ENCODE measurements around the gene VTI1B.
A peak's percentile ranks its signal among the peaks of the same experiment; 100 is the strongest.

Gene VTI1B

GRCh38 chr14:67674139-67674479, 323 bp downstream of the VTI1B start:
- no peak for TF ChIP-seq TCF4 (CRISPR knock-in tag; IDR thresholded peaks at IDR 0.05; ENCODE audit: borderline replicate concordance)
- TF ChIP-seq ZFP3 (CRISPR knock-in tag; IDR thresholded peaks at IDR 0.05): no peak
- no peak for TF ChIP-seq TOX (CRISPR knock-in tag; IDR thresholded peaks at IDR 0.05; ENCODE audit: borderline replicate concordance)
- no peak for TF ChIP-seq BACH2 (CRISPR knock-in tag; IDR thresholded peaks at IDR 0.05; ENCODE audit: borderline replicate concordance)
- peak; percentile 90 for ATAC-seq

GRCh38 chr14:67673451-67673850, 981 bp downstream of the VTI1B start:
- ATAC-seq: no peak
- TF ChIP-seq ZFP3 (CRISPR knock-in tag; IDR thresholded peaks at IDR 0.05): no peak
- no peak for TF ChIP-seq ZC3H10 (CRISPR knock-in tag; IDR thresholded peaks at IDR 0.05)
- TF ChIP-seq RARB (CRISPR knock-in tag; IDR thresholded peaks at IDR 0.05): no peak
- no peak for TF ChIP-seq ESRRG (CRISPR knock-in tag; IDR thresholded peaks at IDR 0.05)
- TF ChIP-seq TOX (CRISPR knock-in tag; IDR thresholded peaks at IDR 0.05; ENCODE audit: borderline replicate concordance): no peak
- TF ChIP-seq GLIS3 (CRISPR knock-in tag; IDR thresholded peaks at IDR 0.05): no peak
- TF ChIP-seq ZNF70 (CRISPR knock-in tag; IDR thresholded peaks at IDR 0.05): no peak
- TF ChIP-seq ZNF8 (CRISPR knock-in tag; IDR thresholded peaks at IDR 0.05): no peak
- TF ChIP-seq CREB5 (CRISPR knock-in tag; IDR thresholded peaks at IDR 0.05; ENCODE audit: low read depth): no peak

GRCh38 chr14:67668559-67668958, 5.9 kb downstream of the VTI1B start:
- no peak for ATAC-seq
- TF ChIP-seq TOX (CRISPR knock-in tag; IDR thresholded peaks at IDR 0.05; ENCODE audit: borderline replicate concordance): no peak
- no peak for TF ChIP-seq ISL1 (CRISPR knock-in tag; IDR thresholded peaks at IDR 0.05)
- TF ChIP-seq CREB5 (CRISPR knock-in tag; IDR thresholded peaks at IDR 0.05; ENCODE audit: low read depth): no peak
- TF ChIP-seq ARNTL (CRISPR knock-in tag; IDR thresholded peaks at IDR 0.05; ENCODE audit: borderline replicate concordance, low read depth): no peak
- TF ChIP-seq CSDC2 (CRISPR knock-in tag; IDR thresholded peaks at IDR 0.05): no peak
- TF ChIP-seq TCF4 (CRISPR knock-in tag; IDR thresholded peaks at IDR 0.05; ENCODE audit: borderline replicate concordance): no peak
- no peak for TF ChIP-seq ZFP30 (CRISPR knock-in tag; IDR thresholded peaks at IDR 0.05)
- TF ChIP-seq ZNF70 (CRISPR knock-in tag; IDR thresholded peaks at IDR 0.05): no peak
- TF ChIP-seq CSRNP3 (CRISPR knock-in tag; IDR thresholded peaks at IDR 0.05): no peak
- no peak for TF ChIP-seq ZNF8 (CRISPR knock-in tag; IDR thresholded peaks at IDR 0.05)
- no peak for TF ChIP-seq ZNF565 (CRISPR knock-in tag; conservative IDR thresholded peaks at IDR 0.05; ENCODE audit: low read depth)

- TF ChIP-seq ZNF8 (CRISPR knock-in tag; IDR thresholded peaks at IDR 0.05) (no peak), ZNF565 (CRISPR knock-in tag; conservative IDR thresholded peaks at IDR 0.05; ENCODE audit: low read depth) (no peak), TCF4 (CRISPR knock-in tag; IDR thresholded peaks at IDR 0.05; ENCODE audit: borderline replicate concordance) (no peak), SNAI2 (CRISPR knock-in tag; IDR thresholded peaks at IDR 0.05) (no peak), CSDC2 (CRISPR knock-in tag; IDR thresholded peaks at IDR 0.05) (no peak), BACH2 (CRISPR knock-in tag; IDR thresholded peaks at IDR 0.05; ENCODE audit: borderline replicate concordance) (no peak), ZNF70 (CRISPR knock-in tag; IDR thresholded peaks at IDR 0.05) (no peak), ZC3H10 (CRISPR knock-in tag; IDR thresholded peaks at IDR 0.05) (no peak), OSR1 (CRISPR knock-in tag; IDR thresholded peaks at IDR 0.05) (no peak), ESRRG (CRISPR knock-in tag; IDR thresholded peaks at IDR 0.05) (no peak), GLIS3 (CRISPR knock-in tag; IDR thresholded peaks at IDR 0.05) (no peak), ZFP30 (CRISPR knock-in tag; IDR thresholded peaks at IDR 0.05) (no peak)
- ATAC-seq: peak; percentile 98
Observed at GRCh38 chr14:67666750-67667449, 7.5 kb downstream of the VTI1B start.

GRCh38 chr14:67665868-67666267, 8.6 kb downstream of the VTI1B start:
- 0 out of 3 replicates have a peak, but pooled peaks have one; percentile 39 for ATAC-seq
- no peak for TF ChIP-seq CREB5 (CRISPR knock-in tag; IDR thresholded peaks at IDR 0.05; ENCODE audit: low read depth)
- TF ChIP-seq ARNTL (CRISPR knock-in tag; IDR thresholded peaks at IDR 0.05; ENCODE audit: borderline replicate concordance, low read depth): no peak
- TF ChIP-seq ZC3H10 (CRISPR knock-in tag; IDR thresholded peaks at IDR 0.05): no peak
- TF ChIP-seq CSRNP3 (CRISPR knock-in tag; IDR thresholded peaks at IDR 0.05): no peak
- TF ChIP-seq ZNF565 (CRISPR knock-in tag; conservative IDR thresholded peaks at IDR 0.05; ENCODE audit: low read depth): no peak
- no peak for TF ChIP-seq ZNF8 (CRISPR knock-in tag; IDR thresholded peaks at IDR 0.05)
- TF ChIP-seq SNAI2 (CRISPR knock-in tag; IDR thresholded peaks at IDR 0.05): no peak
- no peak for TF ChIP-seq CSDC2 (CRISPR knock-in tag; IDR thresholded peaks at IDR 0.05)
- TF ChIP-seq PATZ1 (CRISPR knock-in tag; IDR thresholded peaks at IDR 0.05; ENCODE audit: borderline replicate concordance): no peak
- TF ChIP-seq RARB (CRISPR knock-in tag; IDR thresholded peaks at IDR 0.05): no peak
- no peak for TF ChIP-seq POU6F1 (CRISPR knock-in tag; IDR thresholded peaks at IDR 0.05; ENCODE audit: borderline replicate concordance, low read depth)
- TF ChIP-seq TOX (CRISPR knock-in tag; IDR thresholded peaks at IDR 0.05; ENCODE audit: borderline replicate concordance): no peak

Measured in SK-N-SH treated with all-trans-retinoic acid at 6 μM for 48 hours (cell line).